ENCODE results near the gene PIAS1.
"Not testable (repeated sequence)": the region's sequence is repeated elsewhere in the genome, so short reads cannot be mapped to it uniquely, and the experiment has no call there.

The PIAS1 gene

GRCh38 chr15:68201153-68201878, 147.2 kb downstream of the PIAS1 start:
- peaks cover 8% of the 10 kb centered on the region for H3K4me1 ChIP-seq
- H3K27me3 ChIP-seq: no peaks in the 10 kb centered on the region

DNA sequence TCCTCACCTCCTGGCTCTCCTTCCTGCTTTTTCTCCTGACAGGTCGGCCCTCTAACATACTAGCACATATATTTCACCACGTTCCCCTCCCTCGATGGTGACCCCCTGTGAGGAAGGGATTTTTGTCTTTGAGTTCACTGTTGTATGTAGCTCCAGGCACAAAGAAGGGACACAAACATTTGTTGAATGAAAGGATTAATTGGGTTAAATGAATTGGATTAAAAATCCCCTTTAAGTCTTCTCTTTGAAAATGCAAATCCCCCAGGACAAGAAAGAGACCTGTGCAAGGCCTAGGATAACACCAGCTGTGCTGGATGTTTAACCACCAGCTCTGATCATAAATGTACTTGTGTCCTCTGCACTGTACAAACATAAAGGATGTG, 147.8 kb downstream of the PIAS1 start:
- TF ChIP-seq CTCF (IDR thresholded peaks at IDR 0.05; ENCODE audit: low read depth, low read length): no peak
- Histone ChIP-seq H3K4me1 (peaks cover 8% of the 10 kb centered on the region), H3K9me3 (no peaks in the 10 kb centered on the region), H3K27me3 (no peaks in the 10 kb centered on the region), H3K36me3 (peaks cover 29% of the 10 kb centered on the region), H3K4me3 (ENCODE audit: low read depth, low read length) (no peak overlapping the region)
- DNase-seq: no peak

More at GRCh38 chr15:68201153-68201878, 147.2 kb downstream of the PIAS1 start:
- TF ChIP-seq CTCF (IDR thresholded peaks at IDR 0.05; ENCODE audit: low read depth, low read length): no peak
- no peak for DNase-seq
- Histone ChIP-seq H3K36me3 (peaks cover 31% of the 10 kb centered on the region), H3K4me3 (ENCODE audit: low read depth, low read length) (no peak overlapping the region), H3K9me3 (no peaks in the 10 kb centered on the region)

DNA sequence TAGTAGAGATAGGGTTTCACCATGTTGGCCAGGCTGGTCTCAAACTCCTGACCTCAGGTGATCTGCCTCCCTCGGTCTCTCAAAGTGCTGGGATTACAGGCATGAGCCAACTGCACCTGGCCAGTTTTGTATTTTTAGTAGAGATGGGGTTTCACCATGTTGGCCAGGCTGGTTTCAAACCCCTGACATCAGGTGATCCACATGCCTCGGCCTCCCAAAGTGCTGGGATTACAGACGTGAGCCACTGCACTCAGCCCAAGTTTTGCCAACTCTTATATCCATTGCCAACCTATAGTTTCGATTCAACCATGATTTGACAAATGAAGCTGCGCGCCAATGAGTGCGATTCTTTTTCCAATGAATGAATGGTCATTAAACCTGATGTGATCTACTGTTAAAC, 148.9 kb downstream of the PIAS1 start:
- not testable (repeated sequence) for H3K4me3 ChIP-seq (ENCODE audit: low read depth, low read length); DNase-seq; H3K9me3 ChIP-seq; H3K4me1 ChIP-seq; H3K27me3 ChIP-seq
- H3K36me3 ChIP-seq: peaks cover 25% of the 10 kb centered on the region

GRCh38 chr15:68203486-68203885, 149.4 kb downstream of the PIAS1 start:
- TF ChIP-seq CTCF (IDR thresholded peaks at IDR 0.05; ENCODE audit: low read depth, low read length): no peak
- Histone ChIP-seq H3K36me3 (peaks cover 27% of the 10 kb centered on the region), H3K4me1 (peaks cover 8% of the 10 kb centered on the region), H3K4me3 (ENCODE audit: low read depth, low read length) (no peak overlapping the region), H3K27me3 (no peaks in the 10 kb centered on the region), H3K9me3 (no peaks in the 10 kb centered on the region)
- no peak for DNase-seq

- peaks cover 8% of the 10 kb centered on the region for H3K4me1 ChIP-seq
- TF ChIP-seq CTCF (IDR thresholded peaks at IDR 0.05; ENCODE audit: low read depth, low read length): no peak
These were observed 149.8 kb downstream of the PIAS1 start for GRCh38 chr15:68203956-68204355.

DNA sequence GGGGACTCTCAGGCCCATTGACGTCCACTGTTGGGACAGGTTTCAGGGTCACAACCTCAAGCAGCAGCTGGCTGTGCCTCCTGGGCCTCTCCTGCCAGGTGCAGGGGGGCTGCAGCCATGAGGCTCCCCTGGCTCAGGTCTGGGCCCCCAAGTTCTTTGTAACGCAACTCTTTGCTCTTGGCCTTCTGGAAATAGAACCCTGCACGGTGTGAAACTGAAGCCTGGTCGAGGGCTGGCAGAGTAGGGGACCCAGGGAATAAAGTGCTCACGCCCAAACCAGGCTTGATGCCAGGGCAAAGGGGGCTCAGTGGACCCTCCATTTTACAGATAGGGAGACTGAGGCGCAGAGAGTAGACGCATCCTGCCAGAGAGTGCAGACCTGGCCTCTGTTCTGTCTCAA, 150.2 kb downstream of the PIAS1 start:
- TF ChIP-seq CTCF (IDR thresholded peaks at IDR 0.05; ENCODE audit: low read depth, low read length): no peak
- no peaks in the 10 kb centered on the region for H3K27me3 ChIP-seq
- peaks cover 8% of the 10 kb centered on the region for H3K4me1 ChIP-seq
- no peak for DNase-seq
- H3K4me3 ChIP-seq (ENCODE audit: low read depth, low read length): no peak overlapping the region
- H3K9me3 ChIP-seq: no peaks in the 10 kb centered on the region
- peaks cover 33% of the 10 kb centered on the region for H3K36me3 ChIP-seq

More at GRCh38 chr15:68203956-68204355, 149.8 kb downstream of the PIAS1 start:
- no peak for DNase-seq
- Histone ChIP-seq H3K36me3 (peaks cover 29% of the 10 kb centered on the region), H3K4me3 (ENCODE audit: low read depth, low read length) (no peak overlapping the region), H3K27me3 (no peaks in the 10 kb centered on the region), H3K9me3 (no peaks in the 10 kb centered on the region)
